H1 (cell line): ENCODE data around the gene CNTN6. TPM values are rescaled to one million over a fixed set of nuclear protein-coding genes. Genes with fewer than 3 reads are reported as not detected.

ENCODE experiments used
- CTCF ChIA-PET: fragments of 300-600 bp; sonication (Branson Sonifier 250); formaldehyde crosslinking; loops from one replicate; lab custom pipeline; 2021; ENCODE audit not compliant: partially characterized antibody; lab: Charles Lee
- POLR2A ChIA-PET: fragments of 300-600 bp; sonication (Branson Sonifier 250); formaldehyde crosslinking; loops from one replicate; lab custom pipeline; 2021; ENCODE audit warnings: inconsistent platforms; ENCODE audit not compliant: partially characterized antibody; lab: Charles Lee
- DNase-seq, 2 experiments: peaks; one replicate each; pipeline versions ENCODE4 v3.0.0 to v3.0.0-alpha.2; 2010 to 2022; ENCODE audit warnings: low spot score in 2 of 2, low read depth in 1 of 2, mixed read lengths in 1 of 2
- FAIRE-seq: peaks from 2 replicates; lab custom pipeline; 2011; peaks lifted over from hg19 to GRCh38; lab: Jason Lieb, UNC
- H2AFZ ChIP-seq: 2 replicates; pipeline ENCODE4 v1.8.1; 2012; ENCODE audit warnings: low read length, inconsistent platforms
- H2AK5ac ChIP-seq: 2 replicates; pipeline ENCODE4 v1.6.1; 2013; ENCODE audit warnings: low read depth, low read length
- H2BK120ac ChIP-seq: replicated peaks from 2 replicates; pipeline ENCODE3; 2013; ENCODE audit warnings: low read depth, low read length, inconsistent platforms
- H2BK12ac ChIP-seq: 2 replicates; pipeline ENCODE4 v1.6.1; 2013; ENCODE audit warnings: low read depth, low read length
- H2BK15ac ChIP-seq: 2 replicates; pipeline ENCODE4 v1.6.1; 2013; ENCODE audit warnings: low read length
- H2BK20ac ChIP-seq: 2 replicates; pipeline ENCODE4 v1.6.1; 2013; ENCODE audit warnings: low read length
- H2BK5ac ChIP-seq: 2 replicates; pipeline ENCODE4 v1.6.1; 2013; ENCODE audit warnings: low read depth, low read length
- H3K14ac ChIP-seq: 2 replicates; pipeline ENCODE4 v1.6.1; 2013; ENCODE audit warnings: inconsistent platforms; ENCODE audit not compliant: insufficient read length
- H3K18ac ChIP-seq: 2 replicates; pipeline ENCODE4 v1.6.1; 2013; ENCODE audit warnings: low read length; ENCODE audit errors: extremely low read depth
- H3K23ac ChIP-seq: 2 replicates; pipeline ENCODE4 v1.6.1; 2013; ENCODE audit warnings: inconsistent platforms; ENCODE audit not compliant: insufficient read length
- H3K23me2 ChIP-seq: 2 replicates; pipeline ENCODE4 v1.6.1; 2013; ENCODE audit warnings: low read depth, low read length
- H3K27ac ChIP-seq: 2 replicates; pipeline ENCODE4 v1.6.1; 2011; ENCODE audit warnings: low read depth, low read length, inconsistent platforms
- H3K27me3 ChIP-seq, 4 experiments: replicated peaks in 1 of 4; 1 replicate in 1 of 4; 2 replicates in 3 of 4; pipeline versions ENCODE4 v1.6.1 to v1.8.1; 2011 to 2013; ENCODE audit warnings: low read length in 3 of 4, mild to moderate bottlenecking in 3 of 4, inconsistent platforms in 2 of 4, mixed read lengths in 2 of 4, moderate library complexity in 1 of 4; ENCODE audit not compliant: control insufficient read depth in 3 of 4, insufficient read depth in 3 of 4; ENCODE audit errors: extremely low read depth in 1 of 4
- H3K36me3 ChIP-seq, 4 experiments: 2 replicates each; pipeline versions ENCODE4 v1.6.1 to v1.8.1; 2011 to 2013; ENCODE audit warnings: mild to moderate bottlenecking in 4 of 4, low read length in 3 of 4, moderate library complexity in 2 of 4, control low read depth in 1 of 4, inconsistent platforms in 1 of 4; ENCODE audit not compliant: insufficient read depth in 4 of 4, control insufficient read depth in 2 of 4
- H3K4ac ChIP-seq: replicated peaks from 2 replicates; pipeline ENCODE3; 2013; ENCODE audit warnings: low read length, low read depth, mixed read lengths, inconsistent platforms; ENCODE audit not compliant: insufficient read length
- H3K4me1 ChIP-seq, 4 experiments: replicated peaks in 1 of 4; 1 replicate in 1 of 4; 2 replicates in 3 of 4; pipeline versions ENCODE4 v1.6.1 to v1.8.1; 2011 to 2013; ENCODE audit warnings: low read length in 3 of 4, inconsistent platforms in 2 of 4, mixed read lengths in 1 of 4; ENCODE audit not compliant: insufficient read depth in 4 of 4, control insufficient read depth in 3 of 4
- H3K4me2 ChIP-seq, 2 experiments: 2 replicates each; pipeline versions ENCODE4 v1.6.1 to v1.8.1; 2011 to 2013; ENCODE audit warnings: low read depth in 2 of 2, low read length in 2 of 2, control low read depth in 1 of 2, inconsistent platforms in 1 of 2, mild to moderate bottlenecking in 1 of 2; ENCODE audit not compliant: insufficient read depth in 1 of 2
- H3K4me3 ChIP-seq, 4 experiments: fragments of 200-600, 300-600 bp in 1 of 4; sonication (generic), shearing (Covaris generic), sonication (Bioruptor Twin) in 1 of 4; 2 replicates each; pipeline versions ENCODE4 v1.5.1 to v1.8.1; 2011 to 2016; ENCODE audit warnings: low read length in 4 of 4, low read depth in 3 of 4, control low read depth in 2 of 4, inconsistent platforms in 2 of 4, mild to moderate bottlenecking in 2 of 4, mixed read lengths in 1 of 4, moderate library complexity in 1 of 4; ENCODE audit not compliant: insufficient read depth in 2 of 4; ENCODE audit errors: extremely low read depth in 1 of 4
- H3K56ac ChIP-seq: replicated peaks from 2 replicates; pipeline ENCODE3; 2013; ENCODE audit warnings: low read depth, mild to moderate bottlenecking, mixed read lengths, low read length, inconsistent platforms; ENCODE audit not compliant: insufficient read length
- H3K79me1 ChIP-seq: 2 replicates; pipeline ENCODE4 v1.6.1; 2013; ENCODE audit warnings: low read depth, low read length, control low read depth
- H3K79me2 ChIP-seq, 2 experiments: 2 replicates each; pipeline versions ENCODE4 v1.6.1 to v1.8.1; 2012 to 2013; ENCODE audit warnings: low read length in 2 of 2, mild to moderate bottlenecking in 2 of 2, inconsistent platforms in 1 of 2; ENCODE audit not compliant: insufficient read depth in 2 of 2, control insufficient read depth in 1 of 2
- H3K9ac ChIP-seq, 4 experiments: replicated peaks in 1 of 4; 1 replicate in 1 of 4; 2 replicates in 3 of 4; pipeline versions ENCODE4 v1.6.1 to v1.8.1; 2011 to 2013; ENCODE audit warnings: low read depth in 3 of 4, low read length in 3 of 4, control low read depth in 2 of 4, mild to moderate bottlenecking in 2 of 4, moderate library complexity in 2 of 4, inconsistent platforms in 1 of 4; ENCODE audit errors: extremely low read depth in 1 of 4
- H3K9me3 ChIP-seq, 2 experiments: 2 replicates each; pipeline versions ENCODE4 v1.6.1 to v1.8.1; 2012 to 2013; ENCODE audit warnings: mild to moderate bottlenecking in 2 of 2, moderate library complexity in 2 of 2, control low read depth in 1 of 2, inconsistent platforms in 1 of 2, low read depth in 1 of 2, low read length in 1 of 2, mixed read lengths in 1 of 2; ENCODE audit not compliant: insufficient read depth in 2 of 2
- H4K20me1 ChIP-seq, 2 experiments: replicated peaks in 1 of 2; 2 replicates each; pipeline versions ENCODE3 to v1.8.1; 2011 to 2013; ENCODE audit warnings: inconsistent platforms in 2 of 2, low read length in 2 of 2, mild to moderate bottlenecking in 1 of 2; ENCODE audit not compliant: insufficient read depth in 2 of 2, control insufficient read depth in 1 of 2
- H4K5ac ChIP-seq: 2 replicates; pipeline ENCODE4 v1.6.1; 2013; ENCODE audit warnings: low read length, low read depth, mixed read lengths, inconsistent platforms; ENCODE audit not compliant: insufficient read length
- H4K8ac ChIP-seq: 2 replicates; pipeline ENCODE4 v1.8.0; 2013; ENCODE audit warnings: mild to moderate bottlenecking, moderate library complexity, low read length, inconsistent platforms; ENCODE audit not compliant: insufficient read depth; ENCODE audit errors: extremely low read depth
- H4K91ac ChIP-seq: replicated peaks from 2 replicates; pipeline ENCODE3; 2013; ENCODE audit warnings: low read length, mixed read lengths, inconsistent platforms; ENCODE audit not compliant: insufficient read length
- ASH2L ChIP-seq: fragments of 200-600, 300-600 bp; sonication (generic); IDR thresholded peaks from one replicate; pipeline ENCODE4 v1.7.1; 2017; ENCODE audit warnings: low read length
- BACH1 ChIP-seq: IDR thresholded peaks from 2 replicates; pipeline ENCODE4 v1.6.1; 2012; ENCODE audit warnings: low read length, improper control_type of control experiment
- CEBPB ChIP-seq: IDR thresholded peaks from 2 replicates; pipeline ENCODE4 v1.6.1; 2012; ENCODE audit warnings: low read depth, low read length
- RNF2 ChIP-seq: fragments of 200-900, 300-1000 bp; sonication (generic); IDR thresholded peaks from 2 replicates; pipeline ENCODE4 v1.7.1; 2016; ENCODE audit warnings: borderline replicate concordance, low read depth, mild to moderate bottlenecking, antibody characterized with exemption, low read length; ENCODE audit not compliant: poor library complexity, severe bottlenecking; ENCODE audit errors: missing control alignments
- SP2 ChIP-seq: IDR thresholded peaks from 2 replicates; pipeline ENCODE4 v1.6.1; 2012; ENCODE audit warnings: mild to moderate bottlenecking, low read length, inconsistent platforms
- SP4 ChIP-seq: IDR thresholded peaks from 2 replicates; pipeline ENCODE4 v1.6.1; 2012; ENCODE audit warnings: low read length, inconsistent platforms
- SRF ChIP-seq: IDR thresholded peaks from 2 replicates; pipeline ENCODE4 v1.6.1; 2011; ENCODE audit warnings: mild to moderate bottlenecking, low read depth, low read length, moderate library complexity
- TAF7 ChIP-seq: optimal IDR thresholded peaks from 2 replicates; pipeline ENCODE3; 2011; ENCODE audit warnings: low read depth, mild to moderate bottlenecking, inconsistent platforms, low read length, moderate library complexity, borderline replicate concordance
- ZNF274 ChIP-seq: IDR thresholded peaks from 2 replicates; pipeline ENCODE4 v1.7.0; 2012; ENCODE audit warnings: low read length, borderline replicate concordance; ENCODE audit errors: extremely low read depth
- polyA plus RNA-seq, 7 experiments: library from polyadenylated mRNA; depleted of rRNA in 3 of 7; stranded (reverse) in 5 of 7; unstranded in 2 of 7; fragments of >200 nt in 5 of 7; fragments of 200-250 nt in 2 of 7; gene quantifications; 1 replicate in 5 of 7; 2 replicates in 1 of 7; 4 replicates in 1 of 7; pipeline versions ENCODE4 v1.2.1 to v1.2.3, GENCODE V29; 2011 to 2013; ENCODE audit warnings: missing spikeins in 2 of 7, mixed read lengths in 2 of 7
- total RNA-seq: library from RNA; stranded (reverse); fragmentation: NEBNext Ultra II Directional; extraction: Animal tissue kit (Norgen Biotek cat#: 25700); gene quantifications from 2 replicates; pipeline ENCODE4 v1.2.1, GENCODE V29; 2021
- TF ChIP-seq, protein P1 (sequence below): IDR thresholded peaks from 2 replicates; pipeline ENCODE4 v1.6.1; 2012; ENCODE audit warnings: low read length, inconsistent platforms

Gene CNTN6
- total and polyA plus RNA-seq, 2 of the 8 experiments (the other 6 are each of a cell fraction or from before 2014, with no cell fraction given): not detected

GRCh38 chr3:1079662-1080061, 13.2 kb upstream of the CNTN6 start:
- no peak overlapping the region for H3K14ac ChIP-seq
- no peak overlapping the region for H2AFZ ChIP-seq
- H4K20me1 ChIP-seq: no peaks in the 10 kb centered on the region
- no peaks in the 10 kb centered on the region for H3K36me3 ChIP-seq
- no peaks in the 10 kb centered on the region for H3K4me1 ChIP-seq
- H2BK120ac ChIP-seq: no peak overlapping the region
- TF ChIP-seq RNF2: no peak
- no peak for TF ChIP-seq SRF
- no peak for TF ChIP-seq SP4
- no peak for TF ChIP-seq ASH2L
- no peak for TF ChIP-seq BACH1
- TF ChIP-seq ZNF274: no peak
- TF ChIP-seq CEBPB: no peak
- no peak for TF ChIP-seq TAF7
- TF ChIP-seq, protein P1, sequence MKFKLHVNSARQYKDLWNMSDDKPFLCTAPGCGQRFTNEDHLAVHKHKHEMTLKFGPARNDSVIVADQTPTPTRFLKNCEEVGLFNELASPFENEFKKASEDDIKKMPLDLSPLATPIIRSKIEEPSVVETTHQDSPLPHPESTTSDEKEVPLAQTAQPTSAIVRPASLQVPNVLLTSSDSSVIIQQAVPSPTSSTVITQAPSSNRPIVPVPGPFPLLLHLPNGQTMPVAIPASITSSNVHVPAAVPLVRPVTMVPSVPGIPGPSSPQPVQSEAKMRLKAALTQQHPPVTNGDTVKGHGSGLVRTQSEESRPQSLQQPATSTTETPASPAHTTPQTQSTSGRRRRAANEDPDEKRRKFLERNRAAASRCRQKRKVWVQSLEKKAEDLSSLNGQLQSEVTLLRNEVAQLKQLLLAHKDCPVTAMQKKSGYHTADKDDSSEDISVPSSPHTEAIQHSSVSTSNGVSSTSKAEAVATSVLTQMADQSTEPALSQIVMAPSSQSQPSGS: no peak
- TF ChIP-seq SP2: no peak
- FAIRE-seq (no peak), DNase-seq (no peak)
- no peak overlapping the region for H2BK15ac ChIP-seq
- ChIA-PET POLR2A (no interaction called here), CTCF (interaction anchor here (2.1 kb wide), 1 partner anchor 8 kb away, joined by 4 read pairs; no protein-coding TSS in a partner anchor)
- H4K8ac ChIP-seq: no peak overlapping the region
- H4K91ac ChIP-seq: no peak overlapping the region
- no peaks in the 10 kb centered on the region for H3K9me3 ChIP-seq
- no peaks in the 10 kb centered on the region for H3K79me2 ChIP-seq
- H3K9ac ChIP-seq: no peak overlapping the region
- H3K23ac ChIP-seq: no peak overlapping the region
- H3K27me3 ChIP-seq: no peaks in the 10 kb centered on the region
- H2BK12ac ChIP-seq: no peak overlapping the region
- no peak overlapping the region for H3K56ac ChIP-seq
- no peak overlapping the region for H3K27ac ChIP-seq
- H3K79me1 ChIP-seq: no peaks in the 10 kb centered on the region
- H2BK20ac ChIP-seq: no peak overlapping the region
- no peak overlapping the region for H2AK5ac ChIP-seq
- H3K23me2 ChIP-seq: no peaks in the 10 kb centered on the region
- no peak overlapping the region for H3K4ac ChIP-seq
- H4K5ac ChIP-seq: no peak overlapping the region
- H2BK5ac ChIP-seq: no peak overlapping the region
- H3K4me2 ChIP-seq: no peak overlapping the region
- no peak overlapping the region for H3K4me3 ChIP-seq
- no peak overlapping the region for H3K18ac ChIP-seq
